T-helper 9 cell (primary cell): ENCODE results near the gene PLD4.
"Not testable (repeated sequence)": the region's sequence is repeated elsewhere in the genome, so short reads cannot be mapped to it uniquely, and the experiment has no call there.

Experiments used
- DNase-seq: peaks from one replicate; pipeline ENCODE4 v3.0.0-alpha.2; 2020

The PLD4 gene

GRCh38 chr14:104942586-104942985 is 17.9 kb downstream of the PLD4 start:
- no peak for DNase-seq

- not testable (repeated sequence) for DNase-seq
Measured at GRCh38 chr14:104943216-104944015, 18.7 kb downstream of the PLD4 start.

DNA sequence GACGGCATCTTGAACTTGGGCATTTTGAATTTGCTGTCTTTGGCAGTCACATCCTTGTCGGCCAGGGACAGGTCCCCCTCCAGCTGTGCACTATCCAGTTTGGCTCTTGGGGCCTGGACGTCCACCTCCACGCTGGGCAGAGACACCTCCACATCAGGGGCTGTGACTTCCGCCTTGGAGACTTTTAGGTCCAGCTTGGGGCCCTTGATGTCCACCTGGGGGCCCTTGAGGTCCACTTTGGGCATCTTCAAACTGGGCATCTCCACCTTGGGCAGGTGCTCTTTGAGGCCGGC is 19.3 kb downstream of the PLD4 start:
- not testable (repeated sequence) for DNase-seq

DNA sequence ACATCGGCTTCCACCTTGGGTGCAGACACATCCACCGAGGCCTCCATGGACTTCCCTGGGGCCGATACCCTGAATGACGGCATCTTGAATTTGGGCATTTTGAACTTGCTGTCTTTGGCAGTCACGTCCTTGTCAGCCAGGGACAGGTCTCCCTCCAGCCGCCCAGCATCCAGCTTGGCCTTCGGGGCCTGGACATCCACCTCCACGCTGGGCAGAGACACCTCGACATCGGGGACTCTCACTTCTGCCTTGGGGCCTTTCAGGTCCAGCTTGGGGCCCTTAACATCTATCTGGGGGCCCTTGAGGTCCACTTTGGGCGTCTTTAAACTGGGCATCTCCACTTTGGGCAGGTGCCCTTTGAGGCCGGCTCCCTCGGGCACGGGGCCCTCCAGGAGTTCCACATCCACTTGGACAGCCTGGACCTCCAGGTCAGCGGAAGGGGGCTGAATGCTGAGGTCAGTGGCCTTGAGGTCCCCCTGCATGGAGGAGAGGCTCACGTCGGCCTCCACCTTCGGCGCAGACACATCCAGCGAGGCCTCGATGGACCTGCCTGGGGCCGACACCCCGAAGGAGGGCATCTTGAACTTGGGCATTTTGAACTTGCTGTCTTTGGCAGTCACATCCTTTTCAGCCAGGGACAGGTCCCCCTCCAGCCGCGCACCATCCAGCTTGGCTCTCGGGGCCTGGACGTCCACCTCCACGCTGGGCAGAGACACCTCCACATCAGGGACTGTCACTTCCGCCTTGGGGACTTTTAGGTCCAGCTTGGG is 19.9 kb downstream of the PLD4 start:
- not testable (repeated sequence) for DNase-seq

- not testable (repeated sequence) for DNase-seq
Measured at GRCh38 chr14:104945266-104945665, 20.6 kb downstream of the PLD4 start.

- not testable (repeated sequence) for DNase-seq
Measured at GRCh38 chr14:104945986-104946965, 21.6 kb downstream of the PLD4 start.

DNA sequence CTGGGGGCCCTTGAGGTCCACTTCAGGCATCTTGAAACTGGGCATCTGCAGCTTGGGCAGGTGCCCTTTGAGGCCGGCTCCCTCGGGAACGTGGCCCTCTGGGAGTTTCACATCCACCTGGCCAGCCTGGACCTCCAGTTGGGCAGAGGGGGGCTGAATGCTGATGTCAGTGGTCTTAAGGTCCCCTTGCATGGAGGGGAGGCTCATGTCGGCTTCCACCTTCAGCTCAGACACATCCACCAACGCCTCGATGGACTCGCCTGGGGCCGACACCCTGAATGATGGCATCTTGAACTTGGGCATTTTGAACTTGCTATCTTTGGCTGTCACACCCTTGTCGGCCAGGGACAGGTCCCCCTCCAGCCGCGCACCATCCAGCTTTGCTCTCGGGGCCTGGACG is 22.5 kb downstream of the PLD4 start:
- DNase-seq: not testable (repeated sequence)

GRCh38 chr14:104947881-104948735 is 23.4 kb downstream of the PLD4 start:
- DNase-seq: not testable (repeated sequence)

GRCh38 chr14:104948736-104949031 is 24.0 kb downstream of the PLD4 start:
- DNase-seq: no peak

DNA sequence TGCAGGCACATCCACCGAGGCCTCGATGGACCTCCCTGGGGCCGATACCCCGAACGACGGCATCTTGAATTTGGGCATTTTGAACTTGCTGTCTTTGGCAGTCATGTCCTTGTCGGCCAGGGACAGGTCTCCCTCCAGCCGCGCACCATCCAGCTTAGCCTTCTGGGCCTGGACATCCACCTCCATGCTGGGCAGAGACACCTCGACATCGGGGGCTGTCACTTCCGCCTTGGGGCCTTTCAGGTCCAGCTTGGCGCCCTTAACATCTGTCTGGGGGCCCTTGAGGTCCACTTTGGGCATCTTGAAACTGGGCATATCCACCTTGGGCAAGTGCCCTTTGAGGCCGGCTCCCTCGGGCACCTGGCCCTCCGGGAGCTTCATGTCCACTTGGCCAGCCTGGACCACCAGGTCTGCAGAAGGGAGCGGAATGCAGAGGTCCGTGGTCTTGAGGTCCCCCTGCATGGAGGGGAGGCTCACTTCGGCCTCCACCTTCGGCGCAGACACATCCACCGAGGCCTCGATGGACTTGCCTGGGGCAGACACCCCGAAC is 24.8 kb downstream of the PLD4 start:
- not testable (repeated sequence) for DNase-seq

- no peak for DNase-seq
Measured at GRCh38 chr14:104950021-104950420, 25.3 kb downstream of the PLD4 start.

DNA sequence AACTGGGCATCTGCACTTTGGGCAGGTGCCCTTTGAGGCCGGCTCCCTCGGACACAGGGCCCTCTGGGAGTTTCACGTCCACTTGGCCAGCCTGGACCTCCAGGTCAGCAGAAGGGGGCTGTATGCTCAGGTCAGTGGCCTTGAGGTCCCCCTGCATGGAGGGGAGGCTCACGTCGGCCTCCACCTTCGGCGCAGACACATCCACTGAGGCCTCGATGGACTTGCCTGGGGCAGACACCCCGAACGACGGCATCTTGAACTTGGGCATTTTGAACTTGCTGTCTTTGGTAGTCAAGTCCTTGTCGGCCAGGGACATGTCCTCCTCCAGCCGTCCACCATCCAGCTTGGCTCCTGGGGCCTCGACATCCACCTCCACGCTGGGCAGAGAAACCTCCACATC is 26.0 kb downstream of the PLD4 start:
- DNase-seq: not testable (repeated sequence)

- DNase-seq: not testable (repeated sequence)
Measured at GRCh38 chr14:104951863-104952657, 27.4 kb downstream of the PLD4 start.

DNA sequence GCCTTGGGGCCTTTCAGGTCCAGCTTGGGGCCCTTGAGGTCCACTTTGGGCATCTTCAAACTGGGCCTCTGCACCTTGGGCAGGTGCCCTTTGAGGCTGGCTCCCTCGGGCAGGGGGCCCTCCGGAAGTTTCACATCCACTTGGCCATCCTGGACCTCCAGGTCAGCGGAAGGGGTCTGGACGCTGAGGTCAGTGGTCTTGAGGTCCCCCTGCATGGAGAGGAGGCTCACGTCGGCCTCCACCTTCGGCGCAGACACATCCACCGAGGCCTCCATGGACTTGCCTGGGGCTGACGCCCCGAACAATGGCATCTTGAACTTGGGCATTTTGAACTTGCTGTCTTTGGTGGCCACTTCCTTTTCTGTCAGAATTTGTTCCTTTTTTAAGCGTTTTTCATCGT is 28.4 kb downstream of the PLD4 start:
- no peak for DNase-seq

DNA sequence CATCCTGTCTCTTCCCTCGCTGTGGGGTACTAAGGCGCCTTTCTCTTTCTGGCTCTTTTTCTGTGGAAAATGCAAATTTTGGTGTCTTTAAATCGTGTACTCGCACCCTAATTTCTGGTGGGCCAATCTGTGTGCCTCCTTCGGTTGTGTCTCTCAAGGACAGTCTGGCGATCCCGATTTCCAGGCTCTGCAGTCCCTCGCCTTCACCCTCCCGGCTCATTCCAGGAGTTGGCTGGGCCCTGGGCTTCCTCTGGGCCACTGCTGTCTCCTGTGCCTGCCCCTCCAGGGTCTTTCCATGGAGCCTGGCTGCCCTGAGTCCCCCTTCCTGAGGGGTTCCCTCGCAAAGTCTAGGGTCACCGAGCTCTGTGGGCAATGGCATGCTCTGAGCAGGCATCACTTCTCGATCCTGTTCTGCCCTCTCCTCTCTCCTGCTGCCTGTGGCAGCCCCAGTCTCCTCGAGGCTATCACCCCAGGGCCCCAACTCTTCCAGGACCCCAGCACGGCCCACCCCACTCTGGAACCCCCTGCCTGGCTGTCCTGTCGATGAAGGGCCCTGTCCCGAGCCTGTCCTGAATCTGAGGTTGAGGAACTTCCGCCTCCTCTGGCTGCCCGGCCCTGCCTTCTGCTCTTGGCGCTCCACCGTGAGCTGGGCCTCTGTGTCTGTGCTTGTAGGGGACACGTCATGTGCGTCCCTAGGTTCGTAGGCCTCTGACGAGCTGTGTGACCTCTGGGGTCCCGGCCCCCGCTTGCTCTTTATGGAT is 29.4 kb downstream of the PLD4 start:
- DNase-seq: no peak

DNA sequence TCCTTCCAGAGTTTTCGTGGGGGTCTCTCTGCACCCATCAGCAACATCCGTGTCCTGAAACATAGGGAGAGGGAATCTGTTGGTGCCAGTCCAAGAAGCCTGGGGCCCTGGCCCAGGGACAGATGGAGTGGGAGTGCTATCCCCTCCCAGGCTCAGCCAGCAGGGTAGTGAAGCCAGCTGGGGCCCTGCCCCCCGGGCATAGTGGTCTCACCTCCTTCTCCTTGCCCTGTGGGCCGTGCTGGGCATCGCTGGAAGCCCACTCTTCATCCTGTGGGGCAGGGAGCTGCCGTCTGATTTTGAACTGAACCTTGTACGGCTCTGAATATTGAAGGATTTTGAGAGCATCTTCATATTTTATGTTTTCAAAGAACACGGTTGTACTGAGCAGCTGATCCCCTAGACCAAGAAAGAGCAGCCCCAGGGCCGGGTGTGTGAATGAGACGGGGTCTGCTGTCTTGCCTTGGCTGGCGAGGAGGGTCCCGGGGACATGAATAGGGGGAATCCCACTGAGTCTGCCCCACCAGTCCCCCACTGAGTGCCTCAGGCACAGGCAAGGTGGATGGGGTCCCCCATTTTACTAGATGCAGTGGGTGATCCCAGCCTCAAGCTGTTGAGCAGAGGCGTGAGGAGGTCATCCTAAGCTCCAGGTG is 30.2 kb downstream of the PLD4 start:
- no peak for DNase-seq

- no peak for DNase-seq
Measured at GRCh38 chr14:104955396-104955770, 30.7 kb downstream of the PLD4 start.

DNA sequence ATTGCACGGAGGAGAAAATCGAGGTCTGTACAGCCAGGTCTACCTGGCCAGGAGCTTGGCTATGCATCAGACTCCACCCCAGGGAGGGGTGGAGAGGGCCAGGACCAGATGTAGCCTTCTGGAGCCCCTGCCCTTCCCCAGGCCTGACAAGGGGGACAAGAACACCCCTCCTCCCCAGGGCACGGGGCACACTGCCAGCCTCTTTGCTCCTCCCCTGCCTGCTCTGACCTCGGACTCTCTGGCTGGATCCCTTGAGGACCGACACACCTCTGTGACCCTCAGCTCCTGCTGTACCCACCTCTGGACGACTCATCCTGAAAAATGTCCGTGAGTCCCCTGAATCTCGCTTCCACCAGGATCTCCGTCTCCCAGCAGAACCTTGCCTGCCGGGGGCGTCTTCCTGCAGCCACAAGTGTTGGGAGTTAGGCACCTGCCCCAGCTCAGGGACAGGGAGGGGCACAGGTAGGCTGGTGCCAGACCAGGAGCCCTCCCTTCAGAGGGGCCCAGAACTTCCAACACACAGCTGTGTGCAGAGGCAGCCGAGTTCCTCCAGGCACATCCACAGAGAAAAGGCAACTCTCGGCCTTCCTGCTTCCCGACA is 31.7 kb downstream of the PLD4 start:
- DNase-seq: no peak
